Esophagus squamous epithelium (tissue), 5 donors: ENCODE data around the gene GADD45G. TPM values are rescaled to one million over a fixed set of nuclear protein-coding genes. Genes with fewer than 3 reads are reported as not detected.

Source experiments
- DNase-seq: peaks from one replicate; lab custom pipeline; 2025; lab: John Stamatoyannopoulos, UW
- H3K27ac ChIP-seq, 4 donors: fragments of 200-600 bp; sonication (generic); one replicate each; pipeline ENCODE4 v1.5.1; 2016 to 2019; ENCODE audit warnings: mild to moderate bottlenecking in 1 of 4
- H3K27me3 ChIP-seq, 4 donors: fragments of 200-600 bp; sonication (generic); 1 replicate in 3 of 4; 2 replicates in 1 of 4; pipeline versions ENCODE4 v1.5.1 to v1.6.0; 2017 to 2021; ENCODE audit warnings: antibody characterized with exemption in 1 of 4
- H3K36me3 ChIP-seq, 3 donors: fragments of 200-600 bp; sonication (generic); one replicate each; pipeline ENCODE4 v1.5.1; 2016 to 2019
- H3K4me1 ChIP-seq, 3 donors: fragments of 200-600 bp; sonication (generic); one replicate each; pipeline ENCODE4 v1.5.1; 2017 to 2019
- H3K4me3 ChIP-seq, 4 donors: fragments of 200-600 bp; sonication (generic); 1 replicate in 3 of 4; 2 replicates in 1 of 4; pipeline ENCODE4 v1.5.1; 2016 to 2019; ENCODE audit warnings: mild to moderate bottlenecking in 2 of 4, moderate library complexity in 1 of 4
- H3K9me3 ChIP-seq, 3 donors: fragments of 200-600 bp; sonication (generic); one replicate each; pipeline ENCODE4 v1.5.1; 2016 to 2019
- POLR2A ChIP-seq, 4 donors: fragments of 450-650 bp; IDR thresholded peaks; one replicate each; pipeline ENCODE4 v1.6.1; 2017; ENCODE audit warnings: antibody characterized with exemption in 4 of 4, mild to moderate bottlenecking in 4 of 4, moderate library complexity in 3 of 4
- WGBS, 2 donors: methylation state at CpG; one replicate each; pipeline ENCODE4 v1.1.5; 2018; 5-methylcytosine and 5-hydroxymethylcytosine counted together
- intact Hi-C: fragments of 100-400 bp; cut with DNase I; formaldehyde crosslinking; loops from one replicate; pipeline ENCODE4 v1.15.0; 2022
- total RNA-seq, 4 donors: library from RNA; depleted of rRNA; stranded (reverse); fragments of >200 nt; gene quantifications; one replicate each; pipeline ENCODE4 v1.1.0, GENCODE V29; 2016
- TF ChIP-seq, protein P1 (sequence below), 6 experiments: fragments of 450-650 bp in 4 of 6; fragments of 200-600 bp in 2 of 6; sonication (generic) in 2 of 6; IDR thresholded peaks; one replicate each; pipeline ENCODE4 v1.5.1; 2016 to 2019; ENCODE audit warnings: antibody characterized with exemption in 6 of 6, mild to moderate bottlenecking in 4 of 6, moderate library complexity in 4 of 6
- donor health status: DM: yes; HTN: yes; CAD: no.

Gene GADD45G
- total RNA-seq, 4 donors from 2014 or later: 1.8 to 18.7 (median 8.5) TPM

DNA sequence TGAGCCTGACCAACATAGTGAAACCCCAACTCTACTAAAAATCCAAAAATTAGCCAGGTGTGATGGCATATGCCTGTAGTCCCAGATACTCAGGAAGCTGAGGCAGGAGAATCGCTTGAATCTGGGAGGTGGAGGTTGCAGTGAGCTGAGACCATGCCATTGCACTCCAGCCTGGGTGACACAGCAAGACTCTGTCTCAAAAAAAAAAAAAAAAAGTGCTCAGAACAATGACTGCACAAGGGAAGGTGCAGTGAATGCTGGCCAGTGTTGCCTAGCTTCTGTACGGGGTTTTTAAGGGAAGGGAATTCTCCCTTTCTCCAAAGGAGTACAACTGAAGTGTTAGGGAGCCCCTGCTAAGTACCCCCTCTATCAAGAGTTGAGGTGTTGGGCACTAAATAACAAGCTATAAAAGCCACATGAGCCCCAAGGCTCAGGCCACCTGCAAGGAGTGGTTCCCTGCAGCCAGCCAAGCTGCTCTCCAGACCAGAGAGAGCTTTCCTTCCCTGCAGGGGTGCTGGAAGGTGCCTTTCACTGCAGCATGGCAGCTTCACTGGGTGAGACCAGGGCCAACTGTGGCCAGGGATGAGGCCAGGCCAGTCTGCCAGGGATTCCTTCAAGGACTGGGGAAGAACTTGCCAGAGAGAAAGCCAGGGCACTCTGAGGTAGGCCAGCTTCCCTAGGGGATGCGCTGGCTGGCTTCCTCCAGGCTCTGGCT lies 14.8 kb downstream of the GADD45G start:
- H3K4me1 ChIP-seq: peaks cover 0 to 43% (median 12%) of the 10 kb centered on the region in 3 donors
- no peak overlapping the region for H3K4me3 ChIP-seq
- TF ChIP-seq, protein P1, sequence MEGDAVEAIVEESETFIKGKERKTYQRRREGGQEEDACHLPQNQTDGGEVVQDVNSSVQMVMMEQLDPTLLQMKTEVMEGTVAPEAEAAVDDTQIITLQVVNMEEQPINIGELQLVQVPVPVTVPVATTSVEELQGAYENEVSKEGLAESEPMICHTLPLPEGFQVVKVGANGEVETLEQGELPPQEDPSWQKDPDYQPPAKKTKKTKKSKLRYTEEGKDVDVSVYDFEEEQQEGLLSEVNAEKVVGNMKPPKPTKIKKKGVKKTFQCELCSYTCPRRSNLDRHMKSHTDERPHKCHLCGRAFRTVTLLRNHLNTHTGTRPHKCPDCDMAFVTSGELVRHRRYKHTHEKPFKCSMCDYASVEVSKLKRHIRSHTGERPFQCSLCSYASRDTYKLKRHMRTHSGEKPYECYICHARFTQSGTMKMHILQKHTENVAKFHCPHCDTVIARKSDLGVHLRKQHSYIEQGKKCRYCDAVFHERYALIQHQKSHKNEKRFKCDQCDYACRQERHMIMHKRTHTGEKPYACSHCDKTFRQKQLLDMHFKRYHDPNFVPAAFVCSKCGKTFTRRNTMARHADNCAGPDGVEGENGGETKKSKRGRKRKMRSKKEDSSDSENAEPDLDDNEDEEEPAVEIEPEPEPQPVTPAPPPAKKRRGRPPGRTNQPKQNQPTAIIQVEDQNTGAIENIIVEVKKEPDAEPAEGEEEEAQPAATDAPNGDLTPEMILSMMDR (IDR thresholded peaks at IDR 0.05): no peak
- no peak for TF ChIP-seq POLR2A (IDR thresholded peaks at IDR 0.05)
- peaks cover 0 to 7% (median 0%) of the 10 kb centered on the region in 4 donors for H3K27me3 ChIP-seq
- no peaks in the 10 kb centered on the region for H3K9me3 ChIP-seq
- peak overlapping the region in 2 of 4 donors; percentile 59 to 76 for H3K27ac ChIP-seq
- intact Hi-C loops: no loop called here
- no peaks in the 10 kb centered on the region for H3K36me3 ChIP-seq
- 83 to 100% methylated on average over 1 to 2 of the region's 3 CpGs for WGBS, 2 donors
- no peak for DNase-seq

DNA sequence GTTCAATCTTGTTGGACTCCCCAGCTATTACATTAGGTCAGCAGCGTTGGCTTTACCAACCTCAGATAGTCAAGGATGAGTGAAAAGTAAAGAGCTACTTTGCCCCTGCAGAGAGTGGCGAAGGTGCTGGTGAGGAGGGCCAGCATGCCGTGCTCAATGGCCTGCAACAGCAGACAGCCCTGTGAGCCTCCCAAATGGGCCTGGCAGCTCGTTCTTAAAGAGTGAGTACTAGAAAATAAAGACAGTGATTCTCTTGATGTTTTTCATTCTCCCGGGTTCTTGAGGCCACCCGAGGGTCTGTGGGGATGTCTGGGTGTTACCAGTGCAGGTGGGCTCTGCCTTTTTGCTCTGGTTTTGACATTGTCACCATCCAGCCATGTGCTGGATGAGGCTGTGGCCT lies 16.2 kb downstream of the GADD45G start:
- intact Hi-C loops: no loop called here
- peaks cover 0 to 44% (median 12%) of the 10 kb centered on the region in 3 donors for H3K4me1 ChIP-seq
- no peak overlapping the region for H3K4me3 ChIP-seq
- no peak for TF ChIP-seq POLR2A (IDR thresholded peaks at IDR 0.05)
- TF ChIP-seq, protein P1 (IDR thresholded peaks at IDR 0.05): no peak
- H3K27ac ChIP-seq: peak overlapping the region; percentile 22 to 83 (median 68)
- peaks cover 0 to 12% (median 0%) of the 10 kb centered on the region in 4 donors for H3K27me3 ChIP-seq
- H3K36me3 ChIP-seq: no peaks in the 10 kb centered on the region
- no peaks in the 10 kb centered on the region for H3K9me3 ChIP-seq
- WGBS, 2 donors: 81 to 84% methylated on average over 5 to 6 of the region's 6 CpGs
- DNase-seq: no peak

DNA sequence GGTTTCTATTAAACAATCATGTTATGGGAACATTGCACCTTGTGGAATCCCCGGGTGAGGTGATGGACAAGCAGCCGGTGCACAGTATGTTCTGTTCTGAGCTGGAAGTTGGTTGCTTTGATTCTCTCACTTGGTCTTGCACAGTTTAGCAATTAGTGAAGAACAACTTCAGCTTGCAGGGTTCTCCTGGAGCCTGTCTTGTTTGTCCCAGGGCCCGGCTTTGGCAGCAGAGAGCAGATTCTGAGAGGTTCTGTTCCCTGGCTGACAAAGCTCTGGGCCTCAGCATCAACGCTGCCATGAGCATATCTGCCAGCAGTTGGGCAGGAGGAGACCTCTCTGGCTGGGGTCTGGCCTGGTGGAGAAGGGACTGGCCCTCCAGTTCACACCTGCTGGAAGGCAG lies 16.9 kb downstream of the GADD45G start:
- Histone ChIP-seq H3K4me1 (peaks cover 0 to 49% (median 12%) of the 10 kb centered on the region in 3 donors), H3K27me3 (peaks cover 0 to 17% (median 0%) of the 10 kb centered on the region in 4 donors), H3K27ac (peak overlapping the region in 3 of 4 donors; percentile 68 to 83 (median 81)), H3K4me3 (no peak overlapping the region), H3K9me3 (no peaks in the 10 kb centered on the region), H3K36me3 (no peaks in the 10 kb centered on the region)
- WGBS, 2 donors: 70 to 79% methylated on average over 3 to 4 of the region's 4 CpGs
- TF ChIP-seq, protein P1 (IDR thresholded peaks at IDR 0.05): peak in 2 of 6 experiments; percentile 19 to 22
- no peak for TF ChIP-seq POLR2A (IDR thresholded peaks at IDR 0.05)
- DNase-seq: no peak
- intact Hi-C loops: no loop called here

DNA sequence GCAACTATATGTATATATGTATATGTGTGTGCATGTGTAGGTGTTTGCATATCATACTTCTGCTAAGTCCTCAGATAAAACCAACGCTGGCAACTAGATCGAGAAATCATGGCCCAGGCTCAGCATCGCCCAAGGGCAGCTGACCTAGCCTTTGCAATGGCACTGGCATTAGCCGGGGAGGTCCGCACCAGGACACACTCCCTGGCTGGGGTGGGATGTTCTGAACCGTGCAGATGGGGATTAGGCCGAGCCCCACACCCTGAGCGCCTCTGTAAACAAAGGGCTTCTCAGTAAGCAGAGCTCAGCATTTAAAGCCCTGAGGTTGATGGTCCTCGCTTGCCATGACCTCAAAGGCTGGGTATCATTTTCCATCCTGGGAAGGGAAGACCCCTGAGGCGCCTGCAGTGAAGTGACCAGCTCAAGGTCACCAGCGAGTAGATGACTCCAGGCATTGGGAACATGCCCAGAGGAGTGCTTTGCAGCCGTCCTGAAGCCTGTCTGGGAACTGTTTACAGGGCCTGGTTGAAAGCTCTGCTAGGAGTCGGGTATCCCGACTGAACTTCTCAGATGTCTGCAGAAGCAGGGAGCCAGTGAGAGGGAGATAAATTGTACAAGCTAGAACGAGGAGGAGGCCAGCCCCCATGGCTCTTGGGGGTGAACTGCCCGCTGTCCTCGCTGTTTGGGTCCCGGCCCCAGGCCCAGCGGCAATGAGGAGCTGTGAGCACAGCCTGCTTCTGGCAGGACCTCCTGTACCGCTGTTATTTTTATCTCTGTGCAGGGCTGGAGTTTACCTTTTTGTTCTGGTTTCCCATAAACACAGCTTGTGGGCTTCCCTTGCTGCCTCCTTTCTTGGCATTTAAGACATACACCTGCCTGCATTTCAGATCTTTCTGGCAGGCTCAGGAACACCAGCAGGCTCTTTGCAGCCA lies 18.4 kb downstream of the GADD45G start:
- intact Hi-C loops: no loop called here
- Histone ChIP-seq H3K9me3 (no peaks in the 10 kb centered on the region), H3K4me3 (no peak overlapping the region), H3K36me3 (no peaks in the 10 kb centered on the region), H3K27ac (peak overlapping the region in 3 of 4 donors; percentile 68 to 83 (median 81)), H3K4me1 (peaks cover 0 to 47% (median 12%) of the 10 kb centered on the region in 3 donors), H3K27me3 (peaks cover 0 to 32% (median 0%) of the 10 kb centered on the region in 4 donors)
- no peak for TF ChIP-seq POLR2A (IDR thresholded peaks at IDR 0.05)
- TF ChIP-seq, protein P1 (IDR thresholded peaks at IDR 0.05): no peak
- DNase-seq: no peak
- WGBS, 2 donors: 73 to 89% methylated on average over 9 to 11 of the region's 20 CpGs
